ENCODE measurements around the gene KIF1A.

KIF1A gene

DNA sequence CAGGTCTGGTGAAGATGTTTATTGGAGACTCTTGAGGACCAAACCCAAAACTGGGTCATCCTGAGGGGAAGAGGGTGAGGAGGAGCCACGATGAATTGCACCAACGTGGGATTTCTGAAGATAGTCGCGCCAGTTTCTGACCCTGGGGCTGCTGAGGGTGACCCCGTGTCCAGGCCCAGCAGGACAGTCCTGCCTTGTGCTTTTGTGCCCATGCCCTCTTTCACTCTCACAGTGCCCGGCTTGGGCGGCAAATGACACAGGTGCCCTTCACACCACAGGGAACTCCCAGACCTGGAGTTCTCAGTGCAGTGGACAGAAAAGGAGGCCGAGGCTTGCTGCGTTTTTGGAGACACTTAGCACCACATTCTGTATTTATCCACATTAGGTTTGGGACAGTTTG is 15.5 kb upstream of the KIF1A start:
- H3K4me1 Mint-ChIP-seq: peaks cover 7% of the 10 kb centered on the region
- no peaks in the 10 kb centered on the region for H3K36me3 Mint-ChIP-seq
- CTCF ChIA-PET: no interaction called here
- peaks cover 63% of the 10 kb centered on the region for H3K27me3 Mint-ChIP-seq
- H3K9me3 Mint-ChIP-seq: no peaks in the 10 kb centered on the region
- no peak overlapping the region for H3K27ac Mint-ChIP-seq
- no peak overlapping the region for H3K4me3 Mint-ChIP-seq
- DNase-seq: no peak

DNA sequence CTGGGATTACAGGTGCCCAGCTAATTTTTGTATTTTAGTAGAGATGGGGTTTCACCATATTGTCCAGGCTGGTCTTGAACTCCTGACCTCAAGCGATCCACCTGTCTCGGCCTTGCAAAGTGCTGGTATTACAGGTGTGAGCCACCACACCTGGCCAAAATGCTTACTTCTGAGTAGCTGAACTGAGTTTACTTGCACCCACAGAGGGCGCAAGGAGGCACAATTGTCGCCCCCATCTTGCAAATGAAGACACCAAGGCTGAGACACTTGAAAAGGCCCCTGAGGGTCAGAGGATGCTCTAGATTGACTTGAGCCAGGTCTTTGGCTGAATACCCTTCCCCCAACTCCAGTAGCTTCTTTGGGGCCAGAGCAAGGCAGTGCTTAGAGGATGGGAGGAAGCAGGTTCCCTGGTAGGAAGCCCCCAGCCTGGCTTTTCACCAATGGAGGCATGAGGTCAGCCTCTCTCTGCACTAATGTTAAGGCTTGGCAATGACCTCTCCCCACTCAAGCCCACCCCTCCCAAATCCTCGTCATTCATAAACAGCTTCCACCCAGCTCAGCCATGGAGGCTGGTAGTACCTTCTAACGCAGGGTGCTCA is 14.5 kb upstream of the KIF1A start:
- CTCF ChIA-PET: no interaction called here
- no peak for DNase-seq
- Mint-ChIP-seq H3K4me1 (peaks cover 7% of the 10 kb centered on the region), H3K27me3 (peaks cover 64% of the 10 kb centered on the region), H3K27ac (no peak overlapping the region), H3K36me3 (no peaks in the 10 kb centered on the region), H3K4me3 (no peak overlapping the region), H3K9me3 (no peaks in the 10 kb centered on the region)

DNA sequence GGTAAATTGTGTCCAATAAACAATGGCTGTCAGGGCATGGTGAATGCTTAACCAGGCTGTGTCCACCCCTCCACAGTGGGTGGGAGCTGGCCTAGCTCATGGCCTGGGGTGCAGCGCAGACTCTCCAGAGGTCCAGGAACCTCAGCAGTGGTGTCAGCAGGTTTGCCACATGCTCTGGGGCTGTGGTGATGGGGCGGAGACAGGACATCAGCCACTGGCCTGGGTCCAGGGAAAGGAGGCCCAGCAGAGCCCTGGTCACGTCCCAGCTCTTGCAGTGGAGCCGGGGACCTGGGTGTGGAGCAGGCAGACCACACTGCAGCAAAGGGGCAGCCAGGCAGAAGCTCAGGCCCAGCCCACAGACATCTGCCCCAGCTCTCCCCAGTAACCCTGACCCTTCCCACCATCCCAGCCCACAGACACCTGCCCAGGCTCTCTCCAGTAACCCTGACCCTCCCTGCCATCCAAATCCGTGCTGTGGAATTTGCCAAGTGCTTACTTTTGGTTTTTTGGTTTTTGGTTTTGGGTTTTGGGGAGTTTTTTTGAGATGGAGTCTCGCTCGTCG is 13.8 kb upstream of the KIF1A start:
- CTCF ChIA-PET: no interaction called here
- peaks cover 7% of the 10 kb centered on the region for H3K4me1 Mint-ChIP-seq
- H3K27ac Mint-ChIP-seq: no peak overlapping the region
- peaks cover 64% of the 10 kb centered on the region for H3K27me3 Mint-ChIP-seq
- H3K4me3 Mint-ChIP-seq: no peak overlapping the region
- H3K9me3 Mint-ChIP-seq: no peaks in the 10 kb centered on the region
- DNase-seq: no peak
- no peaks in the 10 kb centered on the region for H3K36me3 Mint-ChIP-seq

DNA sequence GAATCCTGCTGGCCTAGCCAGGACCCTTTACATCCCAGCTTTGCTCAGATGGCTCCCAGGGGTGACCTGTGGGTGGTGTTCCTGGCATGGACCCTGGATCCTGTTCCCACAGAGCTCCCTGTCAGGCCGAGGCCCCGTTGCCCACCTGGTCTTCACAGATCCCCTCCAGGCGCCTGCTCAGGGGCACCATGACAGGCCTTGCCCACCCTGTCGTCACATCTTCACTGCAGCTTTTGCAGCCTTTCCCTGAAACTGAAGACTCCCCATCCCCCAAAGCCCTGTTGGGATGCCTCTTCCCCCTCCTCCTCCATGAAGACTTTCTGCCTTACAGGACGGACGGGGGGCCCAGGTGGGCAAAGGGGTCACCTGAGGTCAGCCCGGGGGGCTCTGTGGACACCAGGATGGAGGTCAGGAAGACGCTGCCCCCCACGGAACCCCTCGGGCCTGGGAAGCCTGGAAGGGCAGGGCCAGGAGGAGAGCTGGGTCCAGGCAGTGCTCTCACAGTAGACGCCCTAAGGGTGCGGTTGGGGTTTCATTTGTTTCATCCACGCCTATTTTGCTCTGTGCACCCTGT is 13.0 kb upstream of the KIF1A start:
- no peak for DNase-seq
- peaks cover 7% of the 10 kb centered on the region for H3K4me1 Mint-ChIP-seq
- no peaks in the 10 kb centered on the region for H3K36me3 Mint-ChIP-seq
- H3K9me3 Mint-ChIP-seq: no peaks in the 10 kb centered on the region
- H3K4me3 Mint-ChIP-seq: no peak overlapping the region
- no peak overlapping the region for H3K27ac Mint-ChIP-seq
- CTCF ChIA-PET: no interaction called here
- peaks cover 70% of the 10 kb centered on the region for H3K27me3 Mint-ChIP-seq

DNA sequence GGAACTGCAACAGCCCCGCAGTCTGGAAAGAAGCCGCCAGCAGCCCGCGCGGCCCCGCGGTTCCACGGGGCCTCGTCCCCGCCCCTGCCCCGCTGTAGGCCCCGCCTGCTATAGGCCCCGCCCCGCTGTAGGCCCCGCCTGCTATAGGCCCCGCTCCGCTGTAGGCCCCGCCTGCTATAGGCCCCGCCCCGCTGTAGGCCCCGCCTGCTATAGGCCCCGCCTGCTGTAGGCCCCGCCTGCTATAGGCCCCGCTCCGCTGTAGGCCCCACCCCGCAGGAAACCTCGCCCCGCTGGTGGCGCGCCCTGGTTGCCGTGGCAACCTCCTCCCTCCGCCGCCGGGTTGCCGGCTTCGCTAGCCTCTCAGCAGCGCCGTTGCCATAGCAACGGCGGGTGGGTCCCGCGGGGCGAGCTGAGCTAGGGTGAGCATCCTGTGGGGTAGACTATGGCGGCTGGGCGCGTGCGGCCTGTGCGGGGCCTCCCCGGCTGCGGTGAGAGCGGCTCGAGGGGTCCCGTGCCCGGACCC is 12.2 kb upstream of the KIF1A start:
- peaks cover 66% of the 10 kb centered on the region for H3K27me3 Mint-ChIP-seq
- H3K4me3 Mint-ChIP-seq: no peak overlapping the region
- H3K9me3 Mint-ChIP-seq: no peaks in the 10 kb centered on the region
- no peaks in the 10 kb centered on the region for H3K36me3 Mint-ChIP-seq
- peak; percentile 98 for DNase-seq
- peaks cover 7% of the 10 kb centered on the region for H3K4me1 Mint-ChIP-seq
- no peak overlapping the region for H3K27ac Mint-ChIP-seq
- CTCF ChIA-PET: interaction anchor here (0.5 kb wide), 1 partner anchor 33 kb away, joined by 3 read pairs; no protein-coding TSS in a partner anchor

DNA sequence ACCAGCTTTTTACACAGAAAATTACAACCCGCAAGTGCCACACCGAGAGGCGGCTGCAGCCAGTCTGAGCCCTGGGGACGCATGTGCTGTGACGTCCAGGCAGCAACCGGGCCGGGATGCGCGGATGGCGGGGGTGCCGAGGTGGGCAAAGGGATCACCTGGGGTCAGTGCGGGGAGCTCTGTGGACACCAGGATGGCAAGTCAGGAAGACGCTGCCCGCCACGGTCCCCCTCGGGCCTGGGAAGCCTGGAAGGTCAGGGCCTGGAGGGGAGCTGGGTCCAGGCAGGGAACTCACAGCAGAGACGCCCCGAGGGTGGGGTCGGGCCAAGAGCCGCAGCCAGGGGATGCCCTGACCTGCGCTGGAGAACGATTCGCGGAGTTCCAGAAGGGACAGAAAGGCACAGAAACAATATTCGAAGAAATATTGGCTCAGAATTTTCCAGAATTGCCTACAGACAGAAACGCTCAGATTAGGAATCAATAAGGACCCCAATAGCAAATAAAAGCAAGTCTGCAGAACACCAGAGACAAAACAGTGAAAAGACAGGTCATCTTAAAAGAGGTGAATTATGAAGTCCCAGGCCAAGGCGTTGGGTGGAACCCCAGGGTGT is 11.7 kb upstream of the KIF1A start:
- Mint-ChIP-seq H3K4me3 (peak overlapping the region; percentile 37), H3K27ac (no peak overlapping the region), H3K9me3 (no peaks in the 10 kb centered on the region), H3K4me1 (peaks cover 7% of the 10 kb centered on the region), H3K27me3 (peaks cover 67% of the 10 kb centered on the region), H3K36me3 (no peaks in the 10 kb centered on the region)
- CTCF ChIA-PET: interaction anchor here (0.5 kb wide), 1 partner anchor 32 kb away, joined by 3 read pairs; no protein-coding TSS in a partner anchor
- peak; percentile 30 for DNase-seq

DNA sequence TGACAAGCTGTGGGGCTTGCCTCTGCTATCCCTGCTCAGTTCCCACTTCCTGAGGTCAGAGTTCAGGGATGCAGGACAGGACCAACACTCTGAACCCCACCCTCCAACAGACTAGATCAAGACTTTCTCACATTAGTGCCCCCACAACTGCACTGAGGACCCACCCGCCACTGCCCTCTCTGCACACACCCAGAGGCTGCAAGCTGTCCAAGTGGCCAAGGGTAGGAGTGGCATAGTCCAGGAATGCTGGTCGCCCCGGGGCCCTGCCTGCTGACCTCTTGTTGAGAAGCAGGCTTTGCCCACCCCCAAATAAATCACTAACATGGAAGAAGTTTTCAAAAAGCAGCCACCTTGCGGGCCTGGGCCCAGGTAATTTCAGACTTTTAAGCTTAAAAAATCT is 5.5 kb upstream of the KIF1A start:
- Mint-ChIP-seq H3K4me1 (peaks cover 8% of the 10 kb centered on the region), H3K27me3 (peaks cover 80% of the 10 kb centered on the region), H3K9me3 (no peaks in the 10 kb centered on the region), H3K36me3 (no peaks in the 10 kb centered on the region), H3K4me3 (no peak overlapping the region), H3K27ac (no peak overlapping the region)
- DNase-seq: no peak
- CTCF ChIA-PET: no interaction called here

DNA sequence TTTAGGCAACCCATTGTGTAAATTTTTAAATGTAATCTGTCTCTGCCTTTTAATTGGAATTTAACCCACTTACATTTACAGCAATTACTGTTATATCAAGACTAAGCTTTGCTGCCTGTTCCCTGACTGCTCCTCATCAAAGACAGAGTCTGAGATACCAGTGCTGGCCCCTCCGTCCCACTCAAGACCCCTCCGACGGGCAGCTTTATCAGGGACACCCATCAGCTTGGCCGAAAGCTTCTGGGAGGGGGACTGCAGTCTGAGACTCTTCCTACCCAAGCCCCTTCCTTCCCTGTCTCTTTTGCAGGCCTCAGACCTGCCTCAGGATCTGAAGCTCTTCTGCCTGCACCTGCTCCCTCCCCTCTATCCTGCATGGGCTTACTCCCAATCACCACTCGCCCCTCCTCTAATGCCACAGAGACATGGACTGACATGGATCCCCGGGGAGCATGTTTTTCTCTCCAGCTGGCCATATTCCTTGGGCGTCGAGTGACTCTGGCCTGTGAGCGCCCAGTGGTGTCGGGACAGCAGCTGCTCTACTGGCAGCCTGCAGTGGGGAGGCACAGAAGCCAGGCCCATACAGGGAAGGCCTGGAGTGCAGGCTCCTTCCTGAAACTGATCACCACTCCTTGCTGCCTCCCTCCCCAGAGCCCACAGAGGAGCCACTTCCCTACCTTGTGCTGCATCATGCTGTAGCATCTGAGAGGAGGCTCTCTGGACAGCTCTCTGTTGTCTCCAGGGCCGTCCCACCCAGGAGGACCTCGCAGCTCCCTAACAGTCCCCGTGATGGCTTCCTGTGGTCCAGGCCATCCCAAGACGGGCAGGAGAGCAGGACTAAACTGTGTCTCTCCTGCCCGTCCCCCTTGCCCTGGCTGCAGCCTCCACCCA is 3.7 kb upstream of the KIF1A start:
- no peak for DNase-seq
- peaks cover 85% of the 10 kb centered on the region for H3K27me3 Mint-ChIP-seq
- peaks cover 8% of the 10 kb centered on the region for H3K4me1 Mint-ChIP-seq
- H3K4me3 Mint-ChIP-seq: no peak overlapping the region
- CTCF ChIA-PET: no interaction called here
- no peaks in the 10 kb centered on the region for H3K36me3 Mint-ChIP-seq
- H3K27ac Mint-ChIP-seq: no peak overlapping the region
- no peaks in the 10 kb centered on the region for H3K9me3 Mint-ChIP-seq

DNA sequence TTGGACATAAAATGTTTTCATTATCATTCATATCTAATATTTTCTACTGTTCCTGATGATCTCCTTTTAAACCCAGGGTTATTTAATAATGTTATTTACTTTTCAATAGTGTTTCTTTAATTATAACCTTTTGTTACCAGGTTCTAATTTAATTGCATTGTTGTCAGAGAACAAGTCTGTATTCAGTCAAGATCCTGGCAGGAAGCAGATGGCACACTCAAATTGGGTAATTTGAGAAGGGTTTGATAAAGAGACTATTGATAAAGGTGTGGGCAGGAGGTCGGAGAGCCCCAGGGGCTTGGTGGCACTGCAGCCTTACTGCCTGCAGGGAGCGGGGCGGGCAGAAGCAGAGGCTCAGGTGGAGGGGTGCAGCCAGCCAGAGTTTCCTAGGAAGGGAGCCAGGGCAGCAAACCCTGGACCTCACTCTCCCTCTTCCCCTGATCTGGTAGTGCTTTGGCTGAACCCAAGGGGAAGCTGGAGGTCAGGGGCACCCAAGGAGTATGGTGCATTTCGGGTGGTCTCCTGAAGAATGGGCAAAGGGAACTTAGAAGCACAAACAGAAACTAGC is 2.3 kb upstream of the KIF1A start:
- H3K4me3 Mint-ChIP-seq: no peak overlapping the region
- no peak for DNase-seq
- peaks cover 89% of the 10 kb centered on the region for H3K27me3 Mint-ChIP-seq
- no peaks in the 10 kb centered on the region for H3K9me3 Mint-ChIP-seq
- H3K4me1 Mint-ChIP-seq: peaks cover 12% of the 10 kb centered on the region
- H3K36me3 Mint-ChIP-seq: no peaks in the 10 kb centered on the region
- no peak overlapping the region for H3K27ac Mint-ChIP-seq
- CTCF ChIA-PET: interaction anchor here (1.3 kb wide), 1 partner anchor 308 kb away, joined by 5 read pairs; no protein-coding TSS in a partner anchor

DNA sequence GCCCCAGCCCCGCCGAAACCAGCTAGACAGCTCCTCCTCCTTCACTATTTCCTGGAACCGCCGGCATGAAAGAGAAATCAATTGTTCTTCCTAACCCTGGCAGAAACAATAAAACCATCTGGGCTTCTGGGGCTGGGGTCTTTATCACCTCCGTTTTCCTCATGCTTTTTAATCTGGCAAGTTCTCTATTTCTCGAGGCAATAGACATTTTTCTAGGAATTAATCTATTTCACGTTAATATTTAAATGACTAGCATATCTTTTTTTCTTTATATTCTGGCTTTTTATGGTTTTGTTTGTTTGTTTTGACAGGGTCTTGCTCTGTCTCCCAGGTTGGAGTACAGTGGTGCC is 1.4 kb upstream of the KIF1A start:
- H3K4me3 Mint-ChIP-seq: peak overlapping the region; percentile 46
- no peaks in the 10 kb centered on the region for H3K36me3 Mint-ChIP-seq
- H3K27ac Mint-ChIP-seq: no peak overlapping the region
- peaks cover 86% of the 10 kb centered on the region for H3K27me3 Mint-ChIP-seq
- H3K4me1 Mint-ChIP-seq: peaks cover 12% of the 10 kb centered on the region
- no peak for DNase-seq
- H3K9me3 Mint-ChIP-seq: no peaks in the 10 kb centered on the region
- CTCF ChIA-PET: interaction anchor here (0.6 to 1.3 kb wide), 3 partner anchors 30 to 307 kb away, joined by 3 to 5 read pairs (median 3); no protein-coding TSS in a partner anchor

DNA sequence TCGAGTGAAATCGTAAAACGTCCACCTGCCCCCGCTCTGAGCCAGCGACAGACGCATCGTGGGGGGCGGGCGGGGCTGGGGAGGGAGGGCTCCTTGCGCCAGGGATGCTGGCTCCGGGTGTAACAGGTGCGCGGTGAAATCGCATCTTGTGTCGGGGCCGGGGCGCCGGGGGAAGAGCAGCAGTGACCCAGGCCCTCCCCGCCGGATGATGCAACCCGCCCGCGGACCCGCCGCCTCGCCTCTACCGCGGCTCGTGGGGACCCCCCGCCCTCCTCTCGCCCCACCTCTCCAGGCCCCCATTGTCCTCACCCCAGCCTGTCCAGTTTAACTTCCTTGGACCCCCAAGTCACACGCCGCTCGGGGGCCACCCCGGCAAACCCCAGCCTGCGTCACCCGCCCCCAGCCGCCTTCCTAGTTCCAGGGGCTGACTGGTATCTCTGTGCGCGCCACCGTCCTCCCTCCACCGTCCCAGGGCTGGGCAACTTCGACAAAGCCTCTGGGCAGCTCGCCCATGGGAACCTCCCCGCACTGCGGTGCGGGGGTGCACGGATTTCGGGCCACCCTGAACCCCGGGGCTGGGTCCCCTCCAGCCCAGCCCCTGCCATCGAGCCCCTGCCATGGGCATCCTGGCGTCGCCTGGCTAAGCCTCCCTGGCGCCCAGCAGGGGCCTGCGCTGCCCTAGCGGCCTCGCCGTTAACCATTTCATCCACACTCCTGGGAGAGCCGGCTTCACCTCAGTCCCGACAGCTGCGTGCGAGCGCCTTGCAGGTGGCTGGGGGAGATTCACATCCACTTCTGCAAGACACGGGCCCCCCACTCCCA is 799 bp upstream of the KIF1A start:
- peaks cover 12% of the 10 kb centered on the region for H3K4me1 Mint-ChIP-seq
- DNase-seq: no peak
- CTCF ChIA-PET: interaction anchor here (0.9 kb wide), 1 partner anchor 31 kb away, joined by 3 read pairs; no protein-coding TSS in a partner anchor

DNA sequence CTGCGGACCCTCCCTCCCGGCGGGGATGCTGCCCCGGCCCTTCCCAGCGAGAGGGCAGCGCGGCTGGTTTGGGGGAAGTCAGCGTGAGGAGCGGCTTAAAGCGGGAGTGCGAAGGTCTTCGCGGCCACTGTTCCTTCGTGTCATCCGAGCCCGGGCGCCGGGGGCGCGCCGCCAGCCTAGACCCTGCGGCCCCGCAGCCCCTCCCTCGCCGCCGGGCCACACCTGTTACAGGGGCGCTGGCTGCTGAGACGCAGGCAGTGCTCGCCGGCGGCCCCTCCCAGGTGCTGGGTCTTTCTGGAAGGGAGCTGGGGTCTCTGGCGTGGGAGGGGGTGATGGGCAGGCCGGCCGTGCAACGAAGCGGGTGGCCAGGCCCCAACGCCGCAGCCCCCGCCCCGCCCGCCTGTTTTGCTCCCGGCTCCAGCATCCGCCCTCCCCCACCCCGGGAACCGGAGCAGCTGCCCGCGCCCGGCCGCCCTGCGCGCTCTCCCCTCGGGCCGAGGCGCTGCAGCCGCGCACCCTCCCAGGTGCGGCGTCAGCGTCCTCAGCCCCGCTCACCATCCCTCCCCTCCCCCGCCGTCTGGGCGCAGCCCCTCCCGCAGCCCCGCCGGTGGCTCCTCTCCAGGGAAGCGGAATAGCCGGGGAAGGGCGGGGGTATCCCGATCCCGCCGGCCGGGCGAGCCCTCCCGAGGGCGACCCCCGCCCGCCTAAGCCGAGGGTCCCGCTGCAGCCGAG is 727 bp downstream of the KIF1A start:
- Mint-ChIP-seq H3K27me3 (peaks cover 78% of the 10 kb centered on the region), H3K4me3 (no peak overlapping the region), H3K36me3 (no peaks in the 10 kb centered on the region), H3K4me1 (peaks cover 12% of the 10 kb centered on the region), H3K9me3 (peaks cover 2% of the 10 kb centered on the region), H3K27ac (no peak overlapping the region)
- CTCF ChIA-PET: no interaction called here
- no peak for DNase-seq

More for the DNA sequence above, 799 bp upstream of the KIF1A start:
- Mint-ChIP-seq H3K27me3 (peaks cover 84% of the 10 kb centered on the region), H3K36me3 (no peaks in the 10 kb centered on the region), H3K27ac (peak overlapping the region; percentile 19), H3K4me3 (peak overlapping the region; percentile 52), H3K9me3 (no peaks in the 10 kb centered on the region)

Data from activated naive CD4-positive, alpha-beta T cell treated with anti-CD3 and anti-CD28 coated beads, Interleukin-2, amount 10 ng/mL, durations not matched to agents 7 days and 5 days (primary cell).